Thoracic aorta endothelial cell (primary cell): ENCODE measurements around the gene PTH1R. TPM values are rescaled to one million over a fixed set of nuclear protein-coding genes. Genes with fewer than 3 reads are reported as not detected.

Source experiments
- small RNA-seq: library from RNA; depleted of rRNA; stranded (forward); fragments of <200 nt; gene quantifications from one replicate; pipeline ENCODE3, GENCODE V24; 2012
- total RNA-seq: library from RNA; depleted of rRNA; stranded (reverse); fragments of >200 nt; gene quantifications from 2 replicates; pipeline ENCODE4 v1.2.3, GENCODE V29; 2012

Gene PTH1R
- total RNA-seq, result 0.36 TPM in 1 of 2 replicates, not detected in the other

GRCh38 chr3:46877406-46878125 is at the start of gene PTH1R:
TSS of gene PTH1R (plus strand) at chr3:46877721. CDS start at chr3:46883560, 5,839 bp downstream.

GRCh38 chr3:46863261-46863782 is 14.2 kb upstream of the PTH1R start, which contains the start of gene MYL3:
TSS of gene MYL3 (minus strand) at chr3:46863444. CDS start at chr3:46863390, 54 bp downstream.

Small RNA genes lying within 50 kb of the gene (small RNA-seq; reads per million reads assigned to genes)
- not detected for gene AC109583.2

Other genes starting within 250 kb of the PTH1R start
- 5.3 and 8.5 TPM in 2 replicates for gene ALS2CL, start 184.0 kb upstream of the PTH1R start, total RNA-seq
- 0.13 and 0.36 TPM in 2 replicates for gene TMIE, start 176.3 kb upstream of the PTH1R start, total RNA-seq
- gene PRSS50, start 159.9 kb upstream of the PTH1R start, total RNA-seq, result not detected in 2 replicates
- not detected in 2 replicates for gene MYL3, start 14.3 kb upstream of the PTH1R start, total RNA-seq
- gene CCDC12, start 99.0 kb downstream of the PTH1R start, total RNA-seq, result 30.4 and 33.4 TPM in 2 replicates
- 75.9 and 82.9 TPM in 2 replicates for gene NBEAL2, start 101.9 kb downstream of the PTH1R start, total RNA-seq